Thoracic aorta (tissue), 2 donors: ENCODE data around the gene ESYT2. TPM values are rescaled to one million over a fixed set of nuclear protein-coding genes. Genes with fewer than 3 reads are reported as not detected.

Source experiments
- ATAC-seq: fragments of 150-250 bp; one replicate; pipeline ENCODE4 v1.8.0; 2017; ENCODE audit warnings: low read depth; ENCODE audit not compliant: insufficient number of reproducible peaks, low FRiP score
- DNase-seq: peaks from one replicate; pipeline ENCODE4 v3.0.0-alpha.2; 2020; ENCODE audit warnings: low spot score
- H3K27ac ChIP-seq, 2 donors: fragments of 200-600 bp; sonication (generic); 1 replicate in 1 of 2; 2 replicates in 1 of 2; pipeline ENCODE4 v1.5.1; 2016; ENCODE audit warnings: mild to moderate bottlenecking in 2 of 2, moderate library complexity in 2 of 2
- H3K27me3 ChIP-seq: fragments of 200-600 bp; sonication (generic); replicated peaks from 2 replicates; pipeline ENCODE4 v1.6.0; 2016; ENCODE audit warnings: mild to moderate bottlenecking; ENCODE audit not compliant: insufficient read depth
- H3K36me3 ChIP-seq: fragments of 200-600 bp; sonication (generic); one replicate; pipeline ENCODE4 v1.5.1; 2016
- H3K4me1 ChIP-seq, 2 donors: fragments of 200-600 bp; sonication (generic); 1 replicate in 1 of 2; 2 replicates in 1 of 2; pipeline versions ENCODE4 v1.5.1 to v1.6.0; 2016; ENCODE audit warnings: low read depth in 2 of 2, mild to moderate bottlenecking in 1 of 2; ENCODE audit not compliant: control insufficient read depth in 1 of 2
- H3K4me3 ChIP-seq: fragments of 200-600 bp; sonication (generic); 2 replicates; pipeline ENCODE4 v1.5.1; 2016; ENCODE audit warnings: mild to moderate bottlenecking
- H3K9me3 ChIP-seq: fragments of 200-600 bp; sonication (generic); 2 replicates; pipeline ENCODE4 v1.5.1; 2016
- CTCF ChIP-seq: fragments of 200-600 bp; sonication (generic); IDR thresholded peaks from one replicate; pipeline ENCODE4 v1.5.1; 2019; ENCODE audit warnings: antibody characterized with exemption
- total RNA-seq, 2 donors: library from RNA; depleted of rRNA; stranded (reverse); fragments of >200 nt; gene quantifications; one replicate each; pipeline versions ENCODE4 v1.1.0 to v1.2.3, GENCODE V29; 2016

The ESYT2 gene
- total RNA-seq, 2 donors from 2014 or later, result 196 to 218 TPM

- H3K36me3 ChIP-seq, result peaks cover 9% of the 10 kb centered on the region
- H3K27ac ChIP-seq, result no peak overlapping the region
- DNase-seq, result no peak
- H3K9me3 ChIP-seq, result no peaks in the 10 kb centered on the region
- no peak for ATAC-seq
- H3K27me3 ChIP-seq, result no peaks in the 10 kb centered on the region
- peaks cover 3 to 8% of the 10 kb centered on the region in 2 donors for H3K4me1 ChIP-seq
- no peak overlapping the region for H3K4me3 ChIP-seq
- TF ChIP-seq CTCF, result no peak
These were observed 39.6 kb upstream of the ESYT2 start for GRCh38 chr7:158868764-158869410.

- Histone ChIP-seq H3K36me3 (peaks cover 9% of the 10 kb centered on the region), H3K27ac (no peak overlapping the region), H3K9me3 (no peaks in the 10 kb centered on the region), H3K27me3 (no peaks in the 10 kb centered on the region), H3K4me3 (no peak overlapping the region), H3K4me1 (peaks cover 3 to 8% of the 10 kb centered on the region in 2 donors)
- no peak for TF ChIP-seq CTCF
- no peak for ATAC-seq
- no peak for DNase-seq
These were observed 38.1 kb upstream of the ESYT2 start for GRCh38 chr7:158867214-158867984.

- no peak for TF ChIP-seq CTCF
- Histone ChIP-seq H3K9me3 (no peaks in the 10 kb centered on the region), H3K27me3 (no peaks in the 10 kb centered on the region), H3K36me3 (peaks cover 3% of the 10 kb centered on the region), H3K4me1 (peaks cover 3 to 8% of the 10 kb centered on the region in 2 donors), H3K4me3 (no peak overlapping the region), H3K27ac (no peak overlapping the region)
- DNase-seq (no peak), ATAC-seq (no peak)
These were observed 36.7 kb upstream of the ESYT2 start for GRCh38 chr7:158865977-158866376.

- ATAC-seq, result no peak
- no peak for TF ChIP-seq CTCF
- no peak overlapping the region for H3K4me3 ChIP-seq
- no peak overlapping the region for H3K27ac ChIP-seq
- no peaks in the 10 kb centered on the region for H3K9me3 ChIP-seq
- DNase-seq, result no peak
- H3K27me3 ChIP-seq, result no peaks in the 10 kb centered on the region
- H3K36me3 ChIP-seq, result no peaks in the 10 kb centered on the region
- H3K4me1 ChIP-seq, result peaks cover 3 to 8% of the 10 kb centered on the region in 2 donors
These were observed 36.2 kb upstream of the ESYT2 start for GRCh38 chr7:158865462-158865922.

GRCh38 chr7:158864833-158865232, 35.5 kb upstream of the ESYT2 start:
- H3K9me3 ChIP-seq, result no peaks in the 10 kb centered on the region
- H3K4me1 ChIP-seq, result peaks cover 3 to 8% of the 10 kb centered on the region in 2 donors
- H3K27ac ChIP-seq, result peak overlapping the region; percentile 76 to 82
- H3K27me3 ChIP-seq, result no peaks in the 10 kb centered on the region
- TF ChIP-seq CTCF, result no peak
- no peak for ATAC-seq
- DNase-seq, result no peak
- no peaks in the 10 kb centered on the region for H3K36me3 ChIP-seq
- no peak overlapping the region for H3K4me3 ChIP-seq
